ENCODE data around the gene POLR2L.

- TF ChIP-seq, protein P1, sequence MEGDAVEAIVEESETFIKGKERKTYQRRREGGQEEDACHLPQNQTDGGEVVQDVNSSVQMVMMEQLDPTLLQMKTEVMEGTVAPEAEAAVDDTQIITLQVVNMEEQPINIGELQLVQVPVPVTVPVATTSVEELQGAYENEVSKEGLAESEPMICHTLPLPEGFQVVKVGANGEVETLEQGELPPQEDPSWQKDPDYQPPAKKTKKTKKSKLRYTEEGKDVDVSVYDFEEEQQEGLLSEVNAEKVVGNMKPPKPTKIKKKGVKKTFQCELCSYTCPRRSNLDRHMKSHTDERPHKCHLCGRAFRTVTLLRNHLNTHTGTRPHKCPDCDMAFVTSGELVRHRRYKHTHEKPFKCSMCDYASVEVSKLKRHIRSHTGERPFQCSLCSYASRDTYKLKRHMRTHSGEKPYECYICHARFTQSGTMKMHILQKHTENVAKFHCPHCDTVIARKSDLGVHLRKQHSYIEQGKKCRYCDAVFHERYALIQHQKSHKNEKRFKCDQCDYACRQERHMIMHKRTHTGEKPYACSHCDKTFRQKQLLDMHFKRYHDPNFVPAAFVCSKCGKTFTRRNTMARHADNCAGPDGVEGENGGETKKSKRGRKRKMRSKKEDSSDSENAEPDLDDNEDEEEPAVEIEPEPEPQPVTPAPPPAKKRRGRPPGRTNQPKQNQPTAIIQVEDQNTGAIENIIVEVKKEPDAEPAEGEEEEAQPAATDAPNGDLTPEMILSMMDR (IDR thresholded peaks at IDR 0.05): no peak
- TF ChIP-seq POLR2A (IDR thresholded peaks at IDR 0.05): no peak
These were observed 7.8 kb upstream of the POLR2L start for GRCh38 chr11:849951-850774.

Data from body of pancreas (tissue), 4 donors.